ENCODE results near the gene CHAD.

Gene CHAD

GRCh38 chr17:50458701-50459676, 9.7 kb downstream of the CHAD start:
- no peak for DNase-seq (ENCODE audit: low read depth in 1 of 2, low spot score in 1 of 2)

DNA sequence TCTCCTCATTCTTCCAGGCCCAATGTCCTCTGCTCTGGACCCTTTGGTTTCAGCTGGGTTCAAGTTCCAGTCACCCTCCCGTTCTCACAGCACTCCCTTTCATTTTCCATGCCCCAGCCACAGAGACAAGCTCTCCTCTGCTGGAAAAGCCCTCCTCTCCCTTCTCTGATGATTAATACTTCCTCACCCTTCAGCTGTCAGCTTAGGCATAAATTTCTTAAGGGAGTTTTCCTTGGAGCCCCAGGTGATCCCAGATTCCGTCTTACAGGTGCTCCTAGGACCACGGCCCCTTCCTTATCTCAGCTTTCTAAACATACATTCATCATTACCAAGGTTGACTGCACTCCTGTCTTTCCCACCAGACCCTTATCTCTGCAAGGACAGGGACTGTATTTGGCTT, 10.4 kb downstream of the CHAD start:
- no peak for DNase-seq (ENCODE audit: low read depth in 1 of 2, low spot score in 1 of 2)

GRCh38 chr17:50457621-50458020, 11.1 kb downstream of the CHAD start:
- no peak for DNase-seq (ENCODE audit: low read depth in 1 of 2, low spot score in 1 of 2)

GRCh38 chr17:50453901-50454300, 14.8 kb downstream of the CHAD start:
- DNase-seq (ENCODE audit: low read depth in 1 of 2, low spot score in 1 of 2), result no peak

DNA sequence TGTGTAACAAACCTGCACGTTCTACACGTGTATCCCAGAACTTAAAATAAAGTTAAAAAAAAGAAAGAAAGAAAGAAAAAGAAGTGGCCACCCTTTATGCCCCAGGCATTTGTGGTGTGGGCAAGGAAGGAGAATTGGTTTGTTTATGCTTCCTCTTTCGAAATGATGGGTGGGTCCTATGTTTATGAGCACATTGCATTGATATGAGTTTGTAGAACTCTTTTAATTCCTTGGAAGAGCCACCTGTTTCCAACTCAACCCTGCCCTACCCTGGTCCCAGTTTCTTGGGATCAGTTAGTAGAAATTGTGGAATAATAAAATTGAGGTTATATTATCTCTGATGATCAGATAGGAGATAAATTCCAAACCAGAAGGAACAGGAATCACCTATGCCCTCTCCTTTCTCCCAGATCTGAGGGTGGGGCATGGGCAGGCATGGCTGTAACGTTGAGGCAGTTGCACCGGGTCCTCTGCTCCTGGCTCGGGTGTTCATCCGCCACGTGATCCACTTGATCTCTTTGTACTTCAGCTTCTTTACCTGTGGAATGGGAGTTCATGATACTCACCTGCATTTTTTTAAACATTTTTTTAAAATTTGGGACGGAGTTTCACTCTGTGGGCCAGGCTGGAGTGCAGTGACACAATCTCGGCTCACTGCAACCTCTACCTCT, 15.9 kb downstream of the CHAD start:
- no peak for DNase-seq (ENCODE audit: low read depth in 1 of 2, low spot score in 1 of 2)

- no peak for DNase-seq (ENCODE audit: low read depth in 1 of 2, low spot score in 1 of 2)
These were observed 16.6 kb downstream of the CHAD start for GRCh38 chr17:50451943-50452629.

DNA sequence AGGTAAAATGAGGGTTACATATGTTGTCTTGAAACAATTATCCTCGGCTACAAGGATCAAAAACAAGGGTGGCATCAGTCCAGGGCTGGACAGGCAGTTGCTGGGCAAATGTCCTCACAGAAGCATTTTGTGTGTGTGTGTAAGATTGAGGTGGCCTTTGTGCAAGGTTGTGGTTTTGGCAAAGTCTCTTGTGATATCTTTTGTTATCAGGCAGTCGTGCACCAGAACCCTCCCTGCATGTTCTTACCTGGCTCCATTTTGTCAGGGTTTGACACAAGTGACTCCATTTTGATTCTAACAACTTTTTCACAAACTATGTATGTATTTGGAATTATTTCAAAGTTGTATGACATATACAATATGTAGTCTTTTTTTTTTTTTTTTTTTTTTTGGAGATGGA, 20.0 kb downstream of the CHAD start:
- DNase-seq (ENCODE audit: low read depth in 1 of 2, low spot score in 1 of 2), result no peak

GRCh38 chr17:50447870-50448595, 20.6 kb downstream of the CHAD start:
- DNase-seq (ENCODE audit: low read depth in 1 of 2, low spot score in 1 of 2), result no peak

DNA sequence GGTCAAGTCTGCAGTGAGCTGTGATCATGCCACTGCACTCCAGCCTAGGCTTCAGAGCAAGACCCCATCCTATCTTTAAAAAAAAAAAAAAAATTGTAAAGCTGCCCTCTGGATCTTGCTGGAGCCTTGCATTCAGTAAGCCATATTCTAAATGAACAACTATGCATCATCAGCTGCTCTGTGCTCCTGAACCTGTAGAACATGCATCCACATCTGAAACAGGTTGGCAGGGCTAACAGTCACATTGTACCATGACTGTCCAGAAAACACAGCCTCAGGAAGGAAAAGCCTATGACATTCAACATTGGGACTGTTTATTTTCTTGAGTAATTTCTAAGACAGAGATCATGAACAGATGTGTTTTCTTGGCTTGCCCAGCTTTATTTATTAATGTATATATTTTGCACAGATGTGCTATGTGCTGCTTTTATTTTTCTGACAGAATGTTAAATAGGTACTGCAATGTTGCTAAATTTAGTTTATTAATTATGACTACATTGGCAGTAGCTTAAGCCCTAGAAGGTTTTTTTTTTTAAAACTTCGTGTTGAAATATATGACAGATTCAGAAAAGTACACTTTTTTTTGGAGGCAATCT, 22.9 kb downstream of the CHAD start:
- no peak for DNase-seq (ENCODE audit: low read depth in 1 of 2, low spot score in 1 of 2)

- no peak for DNase-seq (ENCODE audit: low read depth in 1 of 2, low spot score in 1 of 2)
These were observed 23.6 kb downstream of the CHAD start for GRCh38 chr17:50444841-50445715.

GRCh38 chr17:50443505-50443974, 25.1 kb downstream of the CHAD start:
- no peak for DNase-seq (ENCODE audit: low read depth in 1 of 2, low spot score in 1 of 2)

GRCh38 chr17:50440838-50441829, 27.5 kb downstream of the CHAD start:
- DNase-seq (ENCODE audit: low read depth in 1 of 2, low spot score in 1 of 2), result no peak

DNA sequence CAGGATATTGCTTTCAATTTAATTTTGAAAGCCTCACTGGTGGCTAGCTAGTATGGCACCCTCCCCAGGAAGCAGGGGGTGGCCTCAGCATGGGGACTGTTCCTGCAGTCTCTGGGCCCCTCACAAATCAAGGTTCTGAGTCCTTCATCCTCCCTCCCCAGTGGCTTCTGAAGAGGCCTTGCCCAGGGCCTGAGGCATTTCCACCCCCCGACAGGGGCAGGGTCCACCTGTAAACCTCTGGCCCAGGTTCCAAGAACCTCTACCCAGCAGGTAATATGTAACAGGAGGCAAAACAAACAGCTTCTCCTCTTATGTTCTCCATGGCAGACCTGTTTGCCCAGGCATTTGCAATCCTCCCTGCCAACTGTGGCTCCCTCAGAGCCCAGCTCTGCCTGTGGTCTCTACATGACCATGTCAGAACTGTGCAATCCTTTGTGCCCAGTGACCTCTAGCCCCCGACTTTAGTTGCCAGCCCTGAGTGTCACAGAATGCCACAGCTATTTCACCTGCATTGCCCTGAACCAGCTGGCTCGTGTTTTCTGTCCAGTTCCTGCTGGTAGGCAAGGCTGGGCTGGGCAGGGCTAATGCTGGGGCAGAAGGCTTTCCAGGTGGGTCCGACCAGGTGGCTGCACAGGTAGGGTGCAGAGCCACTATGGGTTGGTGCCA, 28.4 kb downstream of the CHAD start:
- DNase-seq (ENCODE audit: low read depth in 1 of 2, low spot score in 1 of 2), result no peak

DNA sequence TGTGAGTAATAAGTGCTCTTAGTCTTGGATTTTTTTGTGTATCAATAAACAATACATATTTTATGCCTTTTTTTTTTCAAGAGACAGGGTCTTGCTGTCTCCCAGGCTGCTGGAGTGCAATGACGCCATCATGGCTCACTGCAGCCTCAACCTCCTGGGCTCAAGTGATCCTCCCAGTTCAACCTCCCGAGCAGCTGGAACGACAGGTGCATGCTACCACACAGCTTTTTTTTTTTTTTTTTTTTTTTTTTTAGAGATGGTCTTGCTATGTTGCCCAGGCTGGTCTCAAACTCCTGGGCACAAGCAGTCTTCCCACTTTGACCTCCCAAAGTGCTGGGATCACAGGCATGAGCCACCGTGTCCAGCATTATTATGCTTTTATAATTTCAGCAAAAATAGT, 29.7 kb downstream of the CHAD start:
- DNase-seq (ENCODE audit: low read depth in 1 of 2, low spot score in 1 of 2), result no peak

- DNase-seq (ENCODE audit: low read depth in 1 of 2, low spot score in 1 of 2), result no peak
These were observed 31.3 kb downstream of the CHAD start for GRCh38 chr17:50437409-50437808.

DNA sequence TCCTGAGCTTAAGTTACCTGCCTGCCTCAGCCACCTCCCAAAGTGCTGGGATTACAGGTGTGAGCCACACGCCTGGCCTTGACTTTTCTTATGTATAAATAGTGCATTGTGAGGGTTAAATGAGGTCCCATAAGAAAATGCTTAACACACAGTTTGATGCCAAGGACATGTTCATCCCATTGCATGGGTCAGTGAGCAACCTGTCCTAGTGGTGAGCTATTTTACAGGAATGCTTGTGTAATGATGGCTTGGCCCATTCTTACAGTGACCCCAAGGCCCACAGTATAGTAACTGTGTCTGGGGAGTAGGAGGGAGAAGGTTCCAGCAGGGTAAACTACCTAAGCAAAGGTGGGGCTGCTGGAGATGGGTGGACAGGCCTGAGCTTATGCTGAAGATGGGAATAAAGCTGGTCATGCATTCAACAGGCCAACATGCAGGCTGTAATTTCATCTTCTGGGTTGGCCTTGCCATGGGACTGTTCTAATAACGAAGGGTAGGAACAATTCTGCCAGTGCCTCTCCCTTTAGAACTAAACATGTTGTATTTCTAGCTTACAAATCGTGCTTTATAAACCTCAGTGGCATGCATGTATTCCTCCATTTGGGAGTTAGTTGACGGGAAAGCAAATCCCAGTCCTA, 36.4 kb downstream of the CHAD start:
- DNase-seq (ENCODE audit: low read depth in 1 of 2, low spot score in 1 of 2), result no peak

GRCh38 chr17:50430821-50431618, 37.7 kb downstream of the CHAD start:
- DNase-seq (ENCODE audit: low read depth in 1 of 2, low spot score in 1 of 2), result no peak
